Measurements from ENCODE around the gene CDRT4. TPM values are rescaled to one million over a fixed set of nuclear protein-coding genes. Genes with fewer than 3 reads are reported as not detected.
A peak's percentile ranks its signal among the peaks of the same experiment; 100 is the strongest.
"Not testable (repeated sequence)": the region's sequence is repeated elsewhere in the genome, so short reads cannot be mapped to it uniquely, and the experiment has no call there.

Gene CDRT4
- 10 to 100 TPM in 1 of 2 donors, 1 to 10 TPM in 1; 8.3 to 34.0 TPM for total RNA-seq

GRCh38 chr17:15467592-15467991 lies at the start of gene CDRT4:
Gene CDRT4 (minus strand): TSS chr17:15467621. CDS start chr17:15440238, 27,383 bp downstream.
- Mint-ChIP-seq H3K27ac (no peak within 1 kb of the TSS), H3K27me3 (no peaks in the 10 kb centered on the region), H3K36me3 (peaks cover 3% of the 10 kb centered on the region), H3K4me3 (no peak within 1 kb of the TSS), H3K4me1 (ENCODE audit: low read depth in 2 of 2) (peaks cover 0 to 4% of the 10 kb centered on the region in 2 donors), H3K9me3 (no peaks in the 10 kb centered on the region)
- DNase-seq (ENCODE audit: low spot score) (no peak), ATAC-seq (no peak)

GRCh38 chr17:15516150-15516549 lies 48.7 kb upstream of the CDRT4 start:
- Mint-ChIP-seq H3K36me3 (peaks cover 13% of the 10 kb centered on the region), H3K27ac (no peak overlapping the region), H3K4me1 (ENCODE audit: low read depth in 2 of 2) (peaks cover 0 to 9% of the 10 kb centered on the region in 2 donors), H3K27me3 (no peaks in the 10 kb centered on the region), H3K4me3 (no peak overlapping the region), H3K9me3 (no peaks in the 10 kb centered on the region)
- DNase-seq (ENCODE audit: low spot score) (no peak), ATAC-seq (no peak)

- Mint-ChIP-seq H3K27ac (no peak overlapping the region), H3K36me3 (peaks cover 19% of the 10 kb centered on the region), H3K9me3 (no peaks in the 10 kb centered on the region), H3K27me3 (no peaks in the 10 kb centered on the region), H3K4me1 (ENCODE audit: low read depth in 2 of 2) (peaks cover 0 to 9% of the 10 kb centered on the region in 2 donors), H3K4me3 (no peak overlapping the region)
- DNase-seq (ENCODE audit: low spot score) (no peak), ATAC-seq (no peak)
Measured at GRCh38 chr17:15514469-15514868, 47.0 kb upstream of the CDRT4 start.

- no peaks in the 10 kb centered on the region for H3K9me3 Mint-ChIP-seq
- H3K27ac Mint-ChIP-seq = no peak overlapping the region
- H3K27me3 Mint-ChIP-seq = no peaks in the 10 kb centered on the region
- peaks cover 19% of the 10 kb centered on the region for H3K36me3 Mint-ChIP-seq
- H3K4me1 Mint-ChIP-seq (ENCODE audit: low read depth in 2 of 2) = peaks cover 0 to 8% of the 10 kb centered on the region in 2 donors
- no peak for ATAC-seq
- DNase-seq (ENCODE audit: low spot score) = no peak
- H3K4me3 Mint-ChIP-seq = no peak overlapping the region
Measured at GRCh38 chr17:15513856-15514459, 46.5 kb upstream of the CDRT4 start.

- no peak for ATAC-seq
- DNase-seq (ENCODE audit: low spot score) = no peak
- no peak overlapping the region for H3K27ac Mint-ChIP-seq
- no peaks in the 10 kb centered on the region for H3K27me3 Mint-ChIP-seq
- no peaks in the 10 kb centered on the region for H3K9me3 Mint-ChIP-seq
- H3K36me3 Mint-ChIP-seq = peaks cover 19% of the 10 kb centered on the region
- peaks cover 0 to 9% of the 10 kb centered on the region in 2 donors for H3K4me1 Mint-ChIP-seq (ENCODE audit: low read depth in 2 of 2)
- no peak overlapping the region for H3K4me3 Mint-ChIP-seq
Measured at GRCh38 chr17:15513058-15513791, 45.8 kb upstream of the CDRT4 start.

GRCh38 chr17:15512071-15512709 lies 44.8 kb upstream of the CDRT4 start:
- H3K9me3 Mint-ChIP-seq = no peaks in the 10 kb centered on the region
- ATAC-seq = no peak
- H3K36me3 Mint-ChIP-seq = peaks cover 19% of the 10 kb centered on the region
- H3K27me3 Mint-ChIP-seq = no peaks in the 10 kb centered on the region
- peak overlapping the region in 1 of 2 donors; percentile 22 for H3K27ac Mint-ChIP-seq
- DNase-seq (ENCODE audit: low spot score) = no peak
- H3K4me1 Mint-ChIP-seq (ENCODE audit: low read depth in 2 of 2) = peaks cover 0 to 9% of the 10 kb centered on the region in 2 donors
- H3K4me3 Mint-ChIP-seq = no peak overlapping the region

GRCh38 chr17:15511142-15511541 lies 43.7 kb upstream of the CDRT4 start:
- peaks cover 13% of the 10 kb centered on the region for H3K36me3 Mint-ChIP-seq
- DNase-seq (ENCODE audit: low spot score) (no peak), ATAC-seq (no peak)
- no peak overlapping the region for H3K27ac Mint-ChIP-seq
- no peak overlapping the region for H3K4me3 Mint-ChIP-seq
- no peaks in the 10 kb centered on the region for H3K27me3 Mint-ChIP-seq
- H3K4me1 Mint-ChIP-seq (ENCODE audit: low read depth in 2 of 2) = peaks cover 0 to 9% of the 10 kb centered on the region in 2 donors
- H3K9me3 Mint-ChIP-seq = no peaks in the 10 kb centered on the region

- H3K27ac Mint-ChIP-seq = no peak overlapping the region
- DNase-seq (ENCODE audit: low spot score) = no peak
- peaks cover 9% of the 10 kb centered on the region for H3K36me3 Mint-ChIP-seq
- H3K27me3 Mint-ChIP-seq = no peaks in the 10 kb centered on the region
- H3K4me1 Mint-ChIP-seq (ENCODE audit: low read depth in 2 of 2) = peaks cover 0 to 9% of the 10 kb centered on the region in 2 donors
- no peaks in the 10 kb centered on the region for H3K9me3 Mint-ChIP-seq
- H3K4me3 Mint-ChIP-seq = no peak overlapping the region
- ATAC-seq = no peak
Measured at GRCh38 chr17:15510361-15510760, 42.9 kb upstream of the CDRT4 start.

GRCh38 chr17:15509095-15509494 lies 41.7 kb upstream of the CDRT4 start:
- Mint-ChIP-seq H3K9me3 (no peaks in the 10 kb centered on the region), H3K27me3 (no peaks in the 10 kb centered on the region), H3K27ac (no peak overlapping the region), H3K4me1 (ENCODE audit: low read depth in 2 of 2) (peaks cover 0 to 13% of the 10 kb centered on the region in 2 donors), H3K36me3 (peaks cover 9% of the 10 kb centered on the region), H3K4me3 (no peak overlapping the region)
- ATAC-seq (no peak), DNase-seq (ENCODE audit: low spot score) (no peak)

- H3K4me1 Mint-ChIP-seq (ENCODE audit: low read depth in 2 of 2) = peaks cover 3 to 17% of the 10 kb centered on the region in 2 donors
- ATAC-seq = no peak
- no peaks in the 10 kb centered on the region for H3K27me3 Mint-ChIP-seq
- no peak overlapping the region for H3K4me3 Mint-ChIP-seq
- H3K27ac Mint-ChIP-seq = no peak overlapping the region
- H3K36me3 Mint-ChIP-seq = peaks cover 9% of the 10 kb centered on the region
- no peak for DNase-seq (ENCODE audit: low spot score)
- no peaks in the 10 kb centered on the region for H3K9me3 Mint-ChIP-seq
Measured at GRCh38 chr17:15508466-15508865, 41.0 kb upstream of the CDRT4 start.

GRCh38 chr17:15507896-15508295 lies 40.5 kb upstream of the CDRT4 start:
- no peaks in the 10 kb centered on the region for H3K27me3 Mint-ChIP-seq
- H3K4me3 Mint-ChIP-seq = no peak overlapping the region
- DNase-seq (ENCODE audit: low spot score) (no peak), ATAC-seq (no peak)
- no peaks in the 10 kb centered on the region for H3K9me3 Mint-ChIP-seq
- peaks cover 6 to 19% of the 10 kb centered on the region in 2 donors for H3K4me1 Mint-ChIP-seq (ENCODE audit: low read depth in 2 of 2)
- no peak overlapping the region for H3K27ac Mint-ChIP-seq
- H3K36me3 Mint-ChIP-seq = peaks cover 9% of the 10 kb centered on the region

- no peak for ATAC-seq
- Mint-ChIP-seq H3K4me1 (ENCODE audit: low read depth in 2 of 2) (peaks cover 11 to 21% of the 10 kb centered on the region in 2 donors), H3K4me3 (no peak overlapping the region), H3K9me3 (no peaks in the 10 kb centered on the region), H3K36me3 (peaks cover 6% of the 10 kb centered on the region), H3K27me3 (no peaks in the 10 kb centered on the region), H3K27ac (no peak overlapping the region)
- no peak for DNase-seq (ENCODE audit: low spot score)
Measured at GRCh38 chr17:15507001-15507400, 39.6 kb upstream of the CDRT4 start.

GRCh38 chr17:15505708-15506107 lies 38.3 kb upstream of the CDRT4 start:
- not testable (repeated sequence) for H3K4me3 Mint-ChIP-seq; H3K9me3 Mint-ChIP-seq; ATAC-seq; H3K27ac Mint-ChIP-seq; DNase-seq (ENCODE audit: low spot score); H3K36me3 Mint-ChIP-seq; H3K27me3 Mint-ChIP-seq
- H3K4me1 Mint-ChIP-seq (ENCODE audit: low read depth in 2 of 2) = peaks cover 11 to 23% of the 10 kb centered on the region in 2 donors

- no peaks in the 10 kb centered on the region for H3K9me3 Mint-ChIP-seq
- H3K36me3 Mint-ChIP-seq = no peaks in the 10 kb centered on the region
- H3K4me1 Mint-ChIP-seq (ENCODE audit: low read depth in 2 of 2) = peaks cover 11 to 26% of the 10 kb centered on the region in 2 donors
- no peak overlapping the region for H3K4me3 Mint-ChIP-seq
- no peak for ATAC-seq
- no peak for DNase-seq (ENCODE audit: low spot score)
- H3K27ac Mint-ChIP-seq = no peak overlapping the region
- H3K27me3 Mint-ChIP-seq = no peaks in the 10 kb centered on the region
Measured at GRCh38 chr17:15503731-15504130, 36.3 kb upstream of the CDRT4 start.

All from natural killer cell treated with Interleukin-12 subunit alpha and Interleukin-12 subunit beta and Interleukin-15 and Interleukin-18, amount 100 ng/mL, for 72 hours (primary cell).